DMS114 treated with DMSO at 0.1 percent for 48 hours (cell line): ENCODE data around the gene GPR84.
A peak's percentile ranks its signal among the peaks of the same experiment; 100 is the strongest.

Source experiments
- DNase-seq: peaks from one replicate; lab custom pipeline; 2025; ENCODE audit not compliant: unreplicated experiment; lab: John Stamatoyannopoulos, UW

Gene GPR84

GRCh38 chr12:54364413-54364812 lies at the start of gene GPR84:
Gene GPR84 (minus strand): TSS chr12:54364486. CDS start chr12:54363851, 635 bp downstream.
- no peak for DNase-seq

GRCh38 chr12:54413284-54414190 lies 49.3 kb upstream of the GPR84 start:
- no peak for DNase-seq

DNA sequence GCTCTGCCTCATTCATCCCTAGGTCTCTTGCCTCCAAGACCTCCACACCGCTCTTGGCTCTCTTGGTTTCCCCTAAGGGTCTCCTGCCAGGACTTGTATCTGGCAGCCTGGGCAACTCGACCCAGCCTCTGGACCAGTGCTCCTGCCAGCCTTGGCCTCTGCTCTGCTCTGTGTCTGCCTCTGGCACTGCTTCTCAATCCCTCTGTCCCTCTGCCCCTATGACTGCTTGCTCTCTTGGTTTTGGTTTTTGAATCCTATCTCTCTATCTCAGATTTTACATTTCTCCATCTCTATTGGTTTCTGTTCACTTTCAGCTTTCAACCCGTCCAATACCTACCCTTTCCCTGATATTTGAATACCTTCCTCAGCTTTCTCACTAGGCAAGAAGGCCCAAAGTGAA lies 48.5 kb upstream of the GPR84 start:
- no peak for DNase-seq

GRCh38 chr12:54412348-54412747 lies 48.1 kb upstream of the GPR84 start:
- no peak for DNase-seq

GRCh38 chr12:54411391-54412241 lies 47.3 kb upstream of the GPR84 start:
- no peak for DNase-seq

DNA sequence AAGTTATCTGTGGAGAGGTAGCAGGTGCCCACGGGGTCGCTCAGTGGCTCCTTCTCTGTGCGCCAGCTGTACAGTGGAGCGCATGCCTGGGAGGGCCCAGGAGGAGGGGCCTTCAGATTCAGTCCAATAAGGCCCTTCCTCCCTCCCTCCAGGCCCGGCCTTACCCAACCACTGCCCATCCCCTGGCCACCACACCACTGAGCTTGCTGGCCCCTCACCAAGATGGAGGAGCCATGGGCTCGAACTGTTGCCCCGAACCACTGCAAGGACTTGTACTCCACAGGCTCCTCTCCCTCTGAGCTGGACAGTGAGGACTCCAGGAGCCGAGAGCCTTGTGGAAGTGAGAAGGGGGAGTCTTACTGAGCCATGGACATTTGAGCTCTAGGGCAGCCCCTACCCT lies 45.0 kb upstream of the GPR84 start:
- no peak for DNase-seq

DNA sequence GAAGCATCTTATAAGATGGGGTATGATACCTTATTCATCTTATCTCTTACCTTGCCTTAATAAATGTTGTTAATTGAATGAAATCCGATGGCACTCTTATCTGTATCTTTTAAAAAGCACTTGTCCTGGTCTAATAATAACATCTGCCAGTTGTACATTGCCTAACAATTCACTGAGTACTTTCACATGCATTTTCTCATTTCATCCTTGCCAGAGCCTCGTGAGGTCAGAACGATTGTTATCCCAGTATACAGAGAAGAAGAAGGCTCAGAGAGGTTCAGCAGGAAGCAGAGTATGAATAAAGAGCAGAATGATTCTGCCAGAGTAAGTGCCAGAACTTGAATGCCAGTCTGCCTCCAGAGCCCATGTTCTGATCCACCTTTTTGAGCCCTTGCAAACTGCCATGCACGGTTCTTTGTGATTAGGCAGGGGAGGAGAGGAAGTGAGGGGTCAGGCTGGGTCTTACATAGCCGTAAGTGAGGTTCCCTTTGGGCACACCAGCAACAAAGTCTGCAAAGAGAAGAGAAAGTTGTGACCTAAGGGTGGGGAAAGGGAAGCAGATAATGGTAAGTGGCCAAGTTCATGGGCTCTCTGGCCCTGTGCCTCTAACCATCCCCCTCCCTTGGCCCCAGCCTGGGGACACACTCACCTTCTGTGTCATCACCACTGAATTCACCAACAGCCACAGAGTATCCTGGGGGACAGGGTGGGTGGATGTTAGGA lies 43.1 kb upstream of the GPR84 start:
- DNase-seq = no peak

- DNase-seq = no peak
Measured at GRCh38 chr12:54405573-54405972, 41.3 kb upstream of the GPR84 start.

- DNase-seq = no peak
Measured at GRCh38 chr12:54405106-54405505, 40.8 kb upstream of the GPR84 start.

- DNase-seq = peak; percentile 25
Measured at GRCh38 chr12:54404061-54405004, 40.0 kb upstream of the GPR84 start.

DNA sequence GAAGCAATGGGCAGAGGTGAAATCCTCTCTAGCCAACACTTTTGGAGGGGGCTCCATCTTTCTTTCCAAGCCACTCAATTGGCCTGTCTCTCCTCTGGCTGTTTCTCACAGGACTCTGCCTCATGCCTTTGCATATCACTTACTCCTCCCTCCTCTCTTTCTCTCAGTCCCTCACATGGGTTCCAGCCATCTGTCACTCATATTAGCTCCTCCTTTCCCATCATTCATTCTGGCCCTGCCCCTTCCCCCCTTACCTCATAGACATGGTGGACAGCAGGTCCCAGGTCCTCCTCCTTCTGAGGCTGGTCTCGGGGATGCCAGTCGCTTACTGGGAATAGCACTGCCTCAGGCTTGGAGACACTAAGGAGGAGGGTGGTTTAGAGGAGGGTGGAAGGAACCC lies 36.8 kb upstream of the GPR84 start:
- DNase-seq = no peak

DNA sequence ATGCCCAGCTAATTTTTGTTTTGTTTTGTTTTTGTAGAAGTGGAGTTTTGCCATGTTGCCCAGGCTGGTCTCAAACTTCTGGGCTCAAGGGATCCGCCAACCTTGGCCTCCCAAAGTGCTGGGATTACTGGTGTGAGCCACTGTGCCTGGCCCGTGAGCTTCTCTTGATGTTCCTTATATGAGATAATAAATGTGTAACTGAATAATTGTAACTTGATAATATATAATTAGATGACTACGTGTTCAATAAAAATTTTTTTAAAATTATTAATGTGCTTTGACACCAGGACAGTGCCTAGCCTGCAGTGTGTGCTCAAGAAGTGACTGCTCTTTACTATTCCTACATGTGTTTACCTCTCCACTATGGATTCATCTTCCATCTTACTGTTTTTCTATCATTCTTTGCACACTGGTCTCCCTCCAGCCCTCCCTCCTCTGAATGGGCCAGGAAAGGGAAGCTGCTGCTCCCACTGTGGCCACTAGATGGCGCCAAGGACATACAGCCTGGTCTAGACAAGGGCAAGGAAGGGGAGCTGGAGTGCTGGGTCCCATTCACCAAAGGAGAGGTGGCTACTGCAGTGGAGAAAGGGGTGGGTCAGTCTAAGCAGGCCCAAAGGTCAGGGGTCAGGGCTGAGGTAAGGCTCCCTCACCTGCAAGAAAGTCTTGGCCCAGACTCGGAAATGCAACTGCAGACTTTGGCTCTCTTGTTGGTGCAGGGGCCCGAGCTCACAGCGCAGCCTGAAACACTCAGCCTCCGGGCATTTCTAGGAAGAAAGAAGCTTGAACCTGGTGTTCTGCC lies 34.9 kb upstream of the GPR84 start:
- peak; percentile 71 for DNase-seq

- no peak for DNase-seq
Measured at GRCh38 chr12:54398218-54398617, 33.9 kb upstream of the GPR84 start.

- DNase-seq = no peak
Measured at GRCh38 chr12:54397157-54397556, 32.9 kb upstream of the GPR84 start.

DNA sequence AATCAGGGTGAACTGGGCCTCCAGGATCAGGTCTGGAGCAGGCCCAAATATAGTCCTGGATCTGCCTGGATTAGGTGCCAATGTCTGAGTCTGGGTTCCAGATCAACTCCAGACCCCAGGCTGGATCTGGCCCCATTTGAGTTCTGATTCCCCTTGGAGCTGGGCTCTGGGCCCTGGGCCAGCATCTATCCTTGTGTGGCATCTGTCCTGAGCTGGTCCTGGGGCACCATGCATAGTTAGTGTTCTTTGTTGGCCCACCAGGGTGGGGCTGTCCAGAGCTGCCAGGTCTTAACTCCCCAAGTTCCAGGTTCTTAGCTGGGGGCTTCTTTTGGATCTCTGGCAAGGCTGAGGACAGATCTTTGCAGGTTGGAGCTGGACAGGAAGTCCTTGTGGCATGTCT lies 31.3 kb upstream of the GPR84 start:
- no peak for DNase-seq

DNA sequence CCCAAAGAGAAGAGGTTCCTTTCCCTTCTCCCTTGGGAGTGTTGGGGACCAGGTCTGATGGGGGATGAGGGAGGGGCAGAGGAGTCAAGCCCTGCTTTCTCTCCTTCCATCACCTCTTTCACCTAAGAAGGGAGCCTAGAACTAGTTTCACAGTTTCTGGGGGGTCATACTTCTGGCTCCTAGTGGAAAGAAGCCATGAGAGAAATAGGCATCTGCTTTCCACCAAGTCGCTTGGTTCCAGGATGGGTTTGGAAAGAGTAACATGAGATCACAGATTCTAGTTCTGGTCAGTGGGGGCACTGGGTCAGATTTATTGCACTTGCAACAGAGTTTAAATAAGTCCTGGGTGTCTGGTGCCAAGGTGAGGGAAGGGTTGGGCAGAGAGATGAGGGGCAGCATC lies 30.7 kb upstream of the GPR84 start:
- no peak for DNase-seq

GRCh38 chr12:54394281-54394719 lies 30.0 kb upstream of the GPR84 start:
- peak; percentile 40 for DNase-seq

DNA sequence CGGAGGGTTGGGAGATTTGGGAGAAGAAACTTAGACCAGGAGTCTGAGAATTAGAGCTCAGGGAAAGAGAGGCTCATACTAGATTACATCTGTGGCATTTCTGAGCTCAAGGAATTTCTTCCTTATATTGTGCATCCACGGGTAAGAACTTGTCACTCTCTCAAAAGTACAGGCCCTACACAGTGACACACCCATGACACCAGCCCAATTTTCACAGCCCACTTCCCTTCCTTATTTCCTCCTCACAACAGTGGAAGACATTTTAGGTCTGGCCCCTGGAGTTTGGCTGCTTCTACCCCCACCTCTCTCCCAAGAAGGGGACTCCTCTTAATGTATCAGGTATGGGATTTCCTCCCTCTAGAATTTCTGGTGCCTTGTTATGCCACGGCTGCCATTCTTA lies 29.5 kb upstream of the GPR84 start:
- DNase-seq = no peak

- DNase-seq = no peak
Measured at GRCh38 chr12:54393207-54393609, 28.9 kb upstream of the GPR84 start.
